Left lobe of liver (tissue), 2 donors: ENCODE measurements around the gene CYTH1. TPM values are rescaled to one million over a fixed set of nuclear protein-coding genes. Genes with fewer than 3 reads are reported as not detected.
"Not testable (repeated sequence)": the region's sequence is repeated elsewhere in the genome, so short reads cannot be mapped to it uniquely, and the experiment has no call there.

Experiments
- ATAC-seq: fragments of 200-7000 bp; cut with Tn5 transposase; one replicate; pipeline ENCODE4 v1.9.1; 2020; ENCODE audit warnings: mild to moderate bottlenecking, moderate library complexity
- DNase-seq: peaks from one replicate; pipeline ENCODE4 v3.0.0-alpha.2; 2020; ENCODE audit warnings: low spot score
- total RNA-seq: library from RNA; stranded (reverse); gene quantifications from one replicate; pipeline ENCODE4 v1.2.1, GENCODE V29; 2021
- donor health status: DM: no; HTN: no; CAD: no; lungs with moderate emphysema.
- donor health status: DM: no; HTN: yes; CAD: no.

CYTH1 gene
- total RNA-seq, 1 donor from 2014 or later = 32.1 TPM

DNA sequence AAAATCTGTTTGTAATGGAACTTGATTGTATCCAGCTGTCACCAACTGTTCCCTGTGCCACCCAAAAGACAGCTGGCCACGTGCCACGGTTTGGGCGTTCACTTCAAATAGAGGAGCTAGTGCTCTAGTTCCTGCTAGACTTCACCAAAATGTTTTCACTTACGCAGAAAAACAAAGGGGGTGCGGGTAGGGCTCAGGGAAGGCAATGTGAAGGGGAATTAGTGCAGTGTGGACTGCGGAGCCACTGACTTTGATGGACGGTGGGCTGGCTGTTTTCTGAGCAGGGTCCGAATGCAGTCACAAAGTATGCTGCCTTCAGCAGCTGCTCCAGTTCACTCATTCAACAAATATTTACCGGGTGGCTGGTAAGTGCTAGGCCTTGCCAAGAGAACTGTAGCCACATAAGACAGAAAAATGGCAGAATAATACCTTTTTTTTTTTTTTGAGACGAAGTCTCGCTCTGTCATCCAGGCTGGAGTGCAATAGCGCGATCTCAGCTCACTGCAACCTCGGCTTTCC, 7.6 kb upstream of the CYTH1 start:
- peak; percentile 83 for ATAC-seq
- peak; percentile 86 for DNase-seq

DNA sequence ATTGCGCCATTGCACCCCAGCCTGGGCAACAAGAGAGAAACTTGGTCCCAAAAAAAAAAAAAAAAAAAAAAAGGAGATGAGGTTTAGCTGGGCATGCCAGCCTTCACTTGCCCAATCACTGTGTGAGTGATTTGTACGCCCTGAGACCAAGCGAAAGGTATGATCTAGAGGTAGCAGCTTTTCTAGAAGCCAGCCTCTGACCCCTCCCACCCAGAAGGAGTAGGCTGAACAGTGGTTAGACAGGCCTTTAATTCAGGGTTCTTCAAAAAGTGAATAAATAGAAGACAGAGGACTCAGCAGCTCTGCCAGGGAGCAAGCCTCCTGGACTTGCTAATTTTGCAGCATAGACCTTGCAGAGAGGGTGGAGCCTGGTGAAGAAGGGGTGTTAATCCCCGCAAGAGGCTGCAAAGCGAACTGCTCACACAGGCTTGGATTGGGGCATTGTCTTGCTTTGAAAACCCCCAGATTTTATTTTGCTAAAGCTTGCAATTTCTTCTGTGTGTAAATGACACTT, 7.1 kb upstream of the CYTH1 start:
- peak; percentile 41 for ATAC-seq
- no peak for DNase-seq

DNA sequence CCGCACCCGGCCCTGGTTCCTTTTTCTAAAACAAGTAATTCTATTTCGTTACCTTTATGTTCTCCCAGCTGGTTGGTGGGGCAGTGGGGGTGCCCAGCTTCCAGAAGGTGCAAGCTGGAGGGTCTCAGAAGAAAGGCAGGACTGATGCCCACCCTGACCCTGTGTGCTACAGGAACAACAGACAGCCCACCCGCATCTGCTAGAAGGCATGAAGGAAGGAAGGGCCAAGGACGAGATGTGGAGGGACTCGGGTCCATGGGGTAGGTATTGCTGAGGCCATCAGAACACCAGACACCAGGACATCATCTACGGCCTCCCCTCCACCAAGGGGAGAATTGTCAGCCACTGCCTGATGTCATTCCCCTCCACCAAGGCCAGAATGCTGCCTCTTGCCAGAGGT, 6.4 kb upstream of the CYTH1 start:
- ATAC-seq (no peak), DNase-seq (no peak)

DNA sequence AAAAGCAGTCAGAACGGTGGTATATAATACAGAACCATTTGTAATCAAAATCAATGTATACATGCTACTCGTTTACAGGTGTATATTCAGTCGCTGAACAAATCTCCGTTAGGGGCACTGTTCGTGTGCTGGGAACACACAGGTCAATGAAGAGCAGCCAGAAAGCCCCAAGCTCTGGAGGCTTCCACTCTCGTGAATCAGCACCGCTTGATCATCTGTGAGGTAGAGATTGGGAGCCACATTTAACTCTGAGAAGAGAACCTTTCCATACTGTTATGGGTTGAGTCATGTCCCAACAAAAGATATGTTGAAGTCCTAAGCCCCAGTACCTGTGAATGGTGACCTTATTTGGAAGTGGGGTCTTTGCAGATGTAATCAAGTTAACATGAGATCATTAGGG, 5.4 kb upstream of the CYTH1 start:
- DNase-seq = no peak
- ATAC-seq = no peak

DNA sequence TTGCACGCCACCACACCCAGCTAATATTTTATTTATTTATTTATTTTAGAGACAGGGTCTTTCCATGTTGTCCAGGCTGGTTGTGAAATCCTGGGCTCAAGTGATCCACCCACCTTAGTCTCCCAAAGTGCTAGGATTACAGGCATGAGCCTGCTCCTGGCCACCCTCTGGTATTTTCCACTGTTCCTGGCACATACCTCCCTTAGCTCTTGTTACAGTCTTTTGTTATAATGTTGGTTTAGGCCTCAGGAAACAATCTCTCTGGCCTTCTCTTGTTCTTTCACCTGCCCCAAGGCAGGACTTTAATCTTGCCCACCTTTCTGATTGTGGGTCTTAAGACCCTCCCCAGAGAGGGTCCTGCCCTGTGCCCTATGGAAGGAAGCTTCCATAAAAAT, 3.6 kb upstream of the CYTH1 start:
- no peak for ATAC-seq
- DNase-seq = no peak

DNA sequence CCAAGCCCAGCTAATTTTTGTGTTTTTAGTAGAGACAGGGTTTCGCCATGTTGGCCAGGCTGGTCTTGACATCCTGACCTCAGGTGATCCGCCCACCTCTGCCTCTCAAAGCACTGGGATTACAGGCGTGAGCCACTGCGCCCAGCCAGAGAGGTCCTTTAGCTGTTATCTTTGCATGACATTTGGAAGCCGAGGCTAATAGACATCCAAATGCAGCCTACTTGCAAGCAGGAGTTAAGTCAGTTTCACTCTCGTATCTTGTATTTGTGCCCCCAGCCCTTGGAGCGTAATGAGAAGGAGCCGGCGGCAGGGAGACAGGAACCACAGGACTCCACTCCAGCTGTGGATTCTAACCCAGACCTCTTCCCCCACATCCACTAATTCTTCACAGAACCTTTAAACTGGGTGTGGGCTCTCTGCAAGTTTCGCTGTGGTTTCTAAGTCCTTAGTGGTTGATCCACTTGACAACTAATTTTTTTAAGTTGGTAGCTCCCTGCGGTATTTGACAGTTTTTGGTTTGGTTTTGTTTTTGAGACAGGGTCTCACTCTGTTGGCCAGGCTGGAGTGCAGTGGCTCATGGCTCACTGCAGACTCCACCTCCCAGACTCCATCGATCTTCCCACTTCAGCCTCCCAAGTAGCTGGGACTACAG, 3.1 kb upstream of the CYTH1 start:
- no peak for ATAC-seq
- no peak for DNase-seq

DNA sequence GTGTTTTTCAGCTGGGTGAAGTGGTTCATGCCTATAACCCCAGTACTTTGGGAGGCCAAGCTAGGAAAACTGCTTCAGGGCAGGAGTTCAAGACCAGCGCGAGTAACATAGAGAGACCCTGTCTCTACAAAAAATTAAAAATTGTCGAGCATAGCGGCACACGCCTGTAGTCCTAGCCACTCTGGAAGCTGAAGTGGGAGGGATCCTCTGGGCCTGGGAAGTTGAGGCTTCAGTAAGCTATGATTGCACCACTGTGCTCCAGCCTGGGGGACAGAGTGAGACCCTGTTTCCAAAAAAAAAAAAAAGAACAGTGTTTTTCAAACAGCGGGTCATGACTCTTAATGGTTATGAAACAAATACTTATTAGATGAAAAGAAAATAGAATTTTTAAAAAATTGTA, 2.3 kb upstream of the CYTH1 start:
- no peak for DNase-seq
- no peak for ATAC-seq

DNA sequence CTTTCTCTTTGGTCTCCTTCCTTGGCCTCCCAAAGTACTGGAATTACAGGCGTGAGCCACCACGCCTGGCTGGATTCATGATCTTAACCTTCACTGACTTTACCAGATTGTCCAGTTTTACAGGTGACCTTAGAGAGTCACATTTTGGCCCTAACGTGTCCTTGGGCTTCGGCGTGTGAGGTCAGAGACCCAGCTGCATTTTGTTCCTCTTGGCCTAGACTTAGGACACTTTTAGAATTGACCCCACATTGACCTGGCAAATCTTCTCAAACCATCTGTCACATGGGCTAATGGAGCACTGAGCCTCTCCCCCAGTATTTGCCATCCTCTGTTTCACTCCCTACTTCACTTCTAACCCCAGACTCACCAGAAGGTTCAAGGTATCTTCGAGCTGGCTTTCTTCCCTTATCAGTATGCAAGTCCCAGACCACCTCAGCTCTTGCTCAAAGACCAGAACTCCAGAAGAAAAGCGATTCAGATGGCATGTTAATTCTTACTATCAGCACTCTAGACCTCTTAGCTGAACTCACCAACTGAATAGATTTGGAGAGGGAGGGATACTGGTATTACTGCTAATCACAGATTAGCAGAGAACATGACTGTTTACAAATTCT, 1.7 kb upstream of the CYTH1 start:
- DNase-seq (no peak), ATAC-seq (no peak)

DNA sequence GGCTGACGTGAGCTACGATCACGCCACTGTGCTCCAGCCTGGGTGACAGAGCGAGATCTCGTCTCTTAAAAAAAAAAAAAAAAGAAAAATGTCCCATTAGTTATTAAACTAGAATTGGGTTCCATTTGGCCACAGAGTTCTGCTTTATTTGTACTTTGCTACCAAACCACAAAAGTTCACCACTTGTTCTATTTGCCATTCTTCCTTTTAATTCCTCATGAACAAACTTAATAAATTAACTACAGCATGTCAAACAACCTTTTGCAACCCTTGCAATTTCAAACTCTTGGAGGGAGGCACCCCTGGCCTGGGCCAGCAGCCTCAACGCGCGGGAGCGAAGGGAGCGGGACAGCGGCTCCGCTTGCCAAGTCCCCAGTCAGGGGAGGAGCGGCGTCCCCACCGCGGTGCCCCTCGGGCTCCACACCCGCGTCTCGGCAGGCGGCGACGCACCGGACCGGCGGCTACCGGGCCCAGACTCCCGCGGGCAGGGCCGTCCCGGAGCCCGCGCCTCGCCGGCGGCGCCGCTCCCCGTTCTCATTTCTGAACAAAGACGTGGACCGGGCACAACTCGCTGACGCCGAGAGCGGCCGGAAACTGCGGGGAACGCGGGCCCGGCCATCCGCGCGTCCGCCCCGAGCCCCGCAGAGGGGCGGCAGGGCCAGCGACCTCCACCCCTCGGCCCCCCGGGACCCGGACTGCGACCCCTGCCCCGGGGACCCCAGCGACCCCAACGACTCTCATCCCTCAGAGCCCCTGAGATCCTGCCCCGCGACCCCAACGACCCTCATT, 775 bp downstream of the CYTH1 start:
- ATAC-seq (peak; percentile 64), DNase-seq (peak; percentile 80)

DNA sequence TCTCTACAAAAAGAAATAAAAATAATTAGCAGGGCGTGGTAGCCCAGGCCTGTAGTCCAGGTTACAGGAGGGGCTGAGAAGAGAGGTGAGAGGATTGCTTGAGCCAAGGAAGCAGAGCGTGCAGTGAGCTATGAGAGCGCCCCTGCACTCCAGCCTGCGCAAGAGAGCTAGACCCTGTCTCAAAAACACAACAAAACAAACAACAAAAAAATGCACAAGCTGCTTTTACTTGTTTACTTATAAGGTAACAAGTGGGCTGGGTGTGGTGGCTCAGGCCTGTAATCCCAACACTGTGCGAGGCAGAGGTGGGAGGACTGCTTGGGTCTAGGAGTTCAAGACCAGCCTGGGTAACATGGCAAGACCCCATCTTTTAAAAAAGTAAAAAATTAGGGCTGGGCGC, 1.7 kb downstream of the CYTH1 start:
- DNase-seq = no peak
- no peak for ATAC-seq

DNA sequence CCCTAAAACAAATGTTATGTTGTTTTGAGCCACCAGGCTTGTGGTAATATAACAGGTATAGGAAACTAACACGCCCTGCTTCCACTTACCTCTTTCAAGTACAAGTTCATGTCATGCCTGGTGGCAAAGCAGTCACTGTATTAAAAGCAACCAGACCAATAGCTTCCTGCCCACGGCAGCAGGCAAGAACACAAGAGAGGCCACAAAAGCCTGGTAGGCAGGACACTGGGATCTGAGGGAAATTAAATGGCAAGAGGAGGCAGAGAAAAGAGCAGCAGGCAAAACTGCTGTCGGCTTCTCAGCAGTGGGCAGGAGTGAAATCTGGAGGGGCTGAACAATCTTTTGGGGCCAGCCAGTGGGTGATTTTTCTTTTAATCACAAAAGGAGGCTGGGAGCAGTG, 2.2 kb downstream of the CYTH1 start:
- ATAC-seq = no peak

DNA sequence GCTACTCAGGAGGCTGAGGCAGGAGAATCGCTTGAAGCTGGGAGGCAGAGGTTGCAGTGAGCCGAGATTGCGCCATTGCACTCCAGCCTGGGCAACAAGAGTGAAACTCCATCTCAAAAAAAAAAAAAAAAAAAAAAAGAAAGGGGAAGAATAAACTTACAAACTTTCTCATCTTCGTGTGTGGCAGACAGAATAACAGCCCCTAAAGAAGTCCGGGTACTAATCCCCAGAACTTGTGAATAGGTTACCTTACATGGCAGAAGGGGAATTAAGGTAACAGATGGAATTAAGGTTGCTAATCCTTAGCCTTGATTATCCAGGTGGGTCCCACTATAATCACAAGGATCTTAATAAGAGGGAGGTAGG, 2.8 kb downstream of the CYTH1 start:
- not testable (repeated sequence) for ATAC-seq, DNase-seq

More for the DNA sequence above, 2.2 kb downstream of the CYTH1 start:
- no peak for DNase-seq

DNA sequence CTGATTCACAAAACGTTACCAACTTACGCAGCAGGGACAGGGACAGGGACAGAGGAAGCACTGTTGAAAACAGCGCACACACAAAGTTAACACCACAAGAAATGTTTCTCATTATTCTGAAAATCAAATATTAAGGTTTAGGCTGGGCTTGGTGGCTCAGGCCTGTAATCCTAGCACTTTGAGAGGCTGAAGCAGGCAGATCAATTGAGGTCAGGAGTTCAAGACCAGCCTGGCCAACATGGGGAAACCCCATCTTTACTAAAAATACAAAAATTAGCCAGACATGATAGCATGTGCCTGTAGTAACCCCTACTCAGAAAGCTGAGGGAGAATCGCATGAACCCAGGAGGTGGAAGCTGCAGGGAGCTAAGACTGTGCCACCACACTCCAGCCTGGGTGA, 4.2 kb downstream of the CYTH1 start:
- no peak for ATAC-seq
- no peak for DNase-seq

DNA sequence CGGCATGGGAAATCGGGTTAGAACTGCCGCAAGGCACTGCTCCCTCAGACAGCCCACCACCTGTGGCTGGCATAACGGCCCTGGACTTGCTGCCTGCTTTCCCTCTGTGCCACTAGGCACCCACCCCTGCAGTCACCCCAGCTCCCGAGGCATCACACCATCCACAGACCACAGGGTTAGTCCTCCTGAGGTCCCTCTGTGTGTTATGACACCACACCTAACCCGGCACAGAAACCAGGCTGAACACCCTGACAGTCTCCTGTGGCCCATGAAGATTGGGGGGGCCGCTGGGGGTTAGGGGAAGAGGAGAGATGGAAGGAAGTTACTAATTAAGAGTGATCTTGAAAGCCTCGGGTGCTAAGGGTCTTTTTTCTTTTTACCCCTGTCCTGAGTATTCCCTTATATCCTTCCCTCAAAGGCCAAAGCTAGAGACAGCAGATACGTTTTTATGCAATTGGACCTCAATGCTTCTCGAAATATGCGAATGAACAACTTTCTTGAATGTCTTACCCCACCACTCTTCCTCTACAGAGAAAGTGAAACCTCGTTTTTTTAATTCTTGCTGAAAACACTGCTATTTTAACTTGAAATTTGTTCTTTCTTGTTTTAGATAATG, 7.0 kb downstream of the CYTH1 start:
- ATAC-seq (peak; percentile 20), DNase-seq (no peak)

DNA sequence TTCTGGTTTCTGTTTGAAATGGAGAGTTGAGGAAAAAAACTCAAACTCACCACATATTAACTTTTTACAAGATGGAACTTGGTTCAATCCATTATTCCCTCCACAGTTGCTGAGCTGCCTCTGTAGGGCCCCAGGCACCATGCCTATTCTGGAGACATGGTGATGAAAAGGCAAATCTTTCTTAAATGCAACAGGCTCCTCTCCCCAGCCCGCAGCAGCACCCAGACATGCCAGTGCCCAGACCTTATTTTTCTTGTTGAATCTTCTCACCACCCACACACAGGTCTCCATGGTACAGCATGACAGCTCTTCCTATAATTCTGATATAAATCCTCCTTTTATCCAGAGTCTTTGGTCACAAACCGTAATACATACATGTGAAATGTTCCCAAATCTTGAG, 7.6 kb downstream of the CYTH1 start:
- DNase-seq (no peak), ATAC-seq (peak; percentile 23)

DNA sequence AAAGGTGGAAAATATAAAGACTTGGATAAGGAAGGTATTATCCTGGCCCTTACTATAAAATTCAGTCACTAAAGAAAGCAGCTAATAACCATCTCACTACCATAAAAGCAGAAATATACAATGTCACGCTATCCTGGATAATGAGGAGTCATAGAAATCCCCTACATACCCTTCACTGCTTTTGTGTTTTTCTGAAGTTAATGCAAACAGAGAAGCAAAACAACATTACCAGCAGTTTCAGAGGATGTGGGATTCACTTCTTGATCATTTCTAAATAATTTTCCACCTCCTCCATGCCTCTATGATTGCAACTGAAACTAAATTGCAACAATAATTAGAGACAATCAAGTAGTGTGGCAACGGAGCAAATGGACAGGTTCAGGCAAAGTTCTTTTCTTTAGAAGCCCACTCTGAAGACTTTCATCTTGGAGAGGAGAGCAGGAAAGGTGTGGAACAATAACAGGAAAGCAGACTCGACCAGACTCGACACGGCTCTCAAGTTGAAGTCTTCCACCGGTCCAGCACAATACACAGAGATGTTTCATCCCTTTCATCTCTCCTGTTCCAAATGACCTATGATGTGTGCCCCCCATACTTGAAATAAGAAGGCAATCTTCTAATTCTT, 10.2 kb downstream of the CYTH1 start:
- ATAC-seq (no peak), DNase-seq (no peak)

DNA sequence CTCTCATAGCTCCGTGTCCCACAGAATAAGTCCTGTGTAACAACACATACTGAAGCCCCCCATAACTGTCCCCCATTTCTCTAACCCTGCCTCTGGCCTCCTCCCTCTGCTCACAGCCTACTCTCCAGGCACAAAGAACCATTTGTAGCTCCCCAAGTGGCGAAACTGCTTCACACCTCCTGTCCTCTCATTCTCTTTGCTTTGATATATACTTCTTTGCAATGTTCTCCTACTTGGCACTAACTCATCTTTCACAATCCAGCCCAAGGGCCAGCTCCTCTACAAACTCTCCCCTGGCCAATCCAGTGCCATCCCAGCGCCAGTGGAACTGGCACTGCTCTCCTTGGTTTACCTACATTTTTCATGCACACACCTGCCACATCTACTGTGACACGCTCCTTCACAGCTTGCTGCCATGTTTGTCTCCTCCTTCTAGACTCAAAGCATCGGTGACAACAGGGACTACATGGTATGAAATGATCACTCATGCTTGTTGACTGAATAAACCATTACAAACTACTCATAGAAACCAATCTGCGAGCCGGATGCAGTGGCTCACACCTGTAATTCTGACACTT, 12.8 kb downstream of the CYTH1 start:
- ATAC-seq (peak; percentile 92), DNase-seq (peak; percentile 61)

DNA sequence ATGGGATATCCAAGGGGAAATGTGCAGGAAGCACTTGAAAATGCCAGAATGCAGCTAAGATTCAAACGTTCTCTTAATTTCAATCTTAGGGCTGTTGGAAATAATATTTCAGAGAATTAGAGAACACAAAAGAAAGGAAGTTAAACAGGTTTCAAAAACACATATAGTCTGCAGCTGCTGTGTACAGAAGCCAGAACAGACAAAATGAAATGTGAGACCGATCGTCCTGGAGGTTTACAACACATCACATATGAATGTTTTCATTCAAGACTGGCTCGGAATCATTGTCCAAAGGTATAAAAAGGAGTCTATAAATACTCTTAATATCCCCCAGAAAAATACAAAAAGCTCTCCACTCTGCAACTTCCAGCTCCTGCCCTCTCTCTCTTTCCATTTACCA, 14.3 kb downstream of the CYTH1 start:
- ATAC-seq = no peak

DNA sequence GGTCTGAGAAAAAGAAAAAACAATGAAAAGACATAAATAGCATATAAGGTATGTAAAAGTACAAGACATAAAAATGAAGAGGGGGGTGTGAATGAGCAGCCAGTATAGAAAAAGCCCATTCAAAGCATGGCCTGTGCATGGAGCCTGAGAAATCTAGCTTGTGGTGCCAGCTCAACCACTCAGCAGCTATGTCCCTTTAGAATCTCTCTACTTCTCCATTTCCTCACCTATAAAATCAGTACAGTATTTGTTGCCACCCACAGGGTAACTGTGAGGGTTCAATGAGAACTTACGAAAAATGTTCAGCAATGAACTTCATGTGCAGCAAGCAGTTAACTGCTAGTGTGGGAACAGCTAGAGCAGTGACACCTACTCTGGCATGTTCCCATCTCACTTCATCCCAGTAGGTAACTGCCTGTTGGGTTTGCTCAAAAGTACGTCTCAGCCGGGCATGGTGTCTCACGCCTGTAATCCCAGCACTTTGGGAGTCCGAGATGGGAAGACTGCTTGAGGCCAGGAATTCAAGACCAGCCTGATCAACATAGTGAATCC, 15.3 kb downstream of the CYTH1 start:
- DNase-seq (peak; percentile 39), ATAC-seq (peak; percentile 28)

More for the DNA sequence above, 14.3 kb downstream of the CYTH1 start:
- DNase-seq = no peak

DNA sequence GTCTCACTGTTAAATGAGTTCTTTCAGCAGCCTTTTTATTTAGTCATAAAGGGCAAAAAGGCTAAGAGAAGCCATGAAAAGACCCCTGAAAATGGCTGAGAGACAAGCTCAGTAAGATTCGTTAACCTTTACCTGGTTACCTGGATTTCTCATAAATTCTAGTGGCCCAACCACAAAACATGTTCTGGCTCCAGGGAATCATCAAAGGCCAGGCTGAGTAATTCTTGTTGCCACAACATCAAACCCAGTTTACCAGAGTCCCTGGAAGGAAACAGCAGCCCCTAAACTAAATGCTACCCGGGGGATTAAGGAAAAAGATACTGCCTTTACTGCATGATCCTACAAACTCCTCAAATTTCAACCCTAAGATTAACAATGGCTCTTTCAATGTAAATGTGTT, 15.8 kb downstream of the CYTH1 start:
- peak; percentile 30 for DNase-seq
- ATAC-seq = no peak
